Neuronal stem cell (in vitro differentiated cells): ENCODE results near the gene DNAH2.

Source experiments
- DNase-seq: peaks from one replicate; pipeline ENCODE4 v3.0.0-alpha.2; 2013; ENCODE audit warnings: low spot score
- H2AFZ ChIP-seq: one replicate; pipeline ENCODE4 v1.6.1; 2013; ENCODE audit warnings: mild to moderate bottlenecking, low read length, inconsistent platforms
- H2AK5ac ChIP-seq: 2 replicates; pipeline ENCODE4 v1.6.1; 2013; ENCODE audit warnings: low read depth, mild to moderate bottlenecking, inconsistent platforms, low read length, moderate library complexity, mixed read lengths
- H2BK120ac ChIP-seq: 2 replicates; pipeline ENCODE4 v1.6.1; 2013; ENCODE audit warnings: low read depth, mild to moderate bottlenecking, inconsistent platforms, low read length, moderate library complexity, mixed read lengths
- H2BK12ac ChIP-seq: one replicate; pipeline ENCODE4 v1.6.1; 2013; ENCODE audit warnings: low read length, inconsistent platforms
- H2BK15ac ChIP-seq: 2 replicates; pipeline ENCODE4 v1.6.1; 2013; ENCODE audit warnings: mild to moderate bottlenecking, low read length, inconsistent platforms, mixed read lengths
- H2BK5ac ChIP-seq: one replicate; pipeline ENCODE4 v1.6.1; 2013; ENCODE audit warnings: inconsistent platforms, mild to moderate bottlenecking, low read length, moderate library complexity
- H3K14ac ChIP-seq: one replicate; pipeline ENCODE4 v1.6.1; 2013; ENCODE audit warnings: low read length, inconsistent platforms
- H3K18ac ChIP-seq: 2 replicates; pipeline ENCODE4 v1.6.1; 2013; ENCODE audit warnings: low read length, inconsistent platforms
- H3K23ac ChIP-seq: 2 replicates; pipeline ENCODE4 v1.6.1; 2013; ENCODE audit warnings: low read depth, mild to moderate bottlenecking, mixed read lengths, low read length, inconsistent platforms; ENCODE audit not compliant: poor library complexity
- H3K27ac ChIP-seq: replicated peaks from 3 replicates; pipeline ENCODE4 v1.5.1; 2013; ENCODE audit warnings: low read length, inconsistent platforms
- H3K27me3 ChIP-seq, 3 experiments: 2 replicates each; pipeline ENCODE4 v1.6.1; 2013; ENCODE audit warnings: low read length in 3 of 3, mild to moderate bottlenecking in 2 of 3, inconsistent platforms in 1 of 3, low read depth in 1 of 3, mixed read lengths in 1 of 3, moderate library complexity in 1 of 3; ENCODE audit not compliant: control insufficient read depth in 3 of 3, insufficient read depth in 3 of 3
- H3K36me3 ChIP-seq, 2 donors: replicated peaks in 1 of 2; 2 replicates each; pipeline ENCODE4 v1.6.1; 2013; ENCODE audit warnings: low read length in 2 of 2; ENCODE audit not compliant: control insufficient read depth in 2 of 2, insufficient read depth in 2 of 2
- H3K4ac ChIP-seq: 2 replicates; pipeline ENCODE4 v1.6.1; 2013; ENCODE audit warnings: inconsistent platforms, mild to moderate bottlenecking, low read length, moderate library complexity
- H3K4me1 ChIP-seq, 2 donors: 1 replicate in 1 of 2; 2 replicates in 1 of 2; pipeline ENCODE4 v1.6.1; 2013; ENCODE audit warnings: low read length in 2 of 2, low read depth in 1 of 2; ENCODE audit not compliant: control insufficient read depth in 2 of 2, insufficient read depth in 1 of 2
- H3K4me2 ChIP-seq: one replicate; pipeline ENCODE4 v1.6.1; 2013; ENCODE audit warnings: mild to moderate bottlenecking, low read length, inconsistent platforms; ENCODE audit not compliant: insufficient read depth, poor library complexity, severe bottlenecking
- H3K4me3 ChIP-seq, 2 donors: 2 replicates each; pipeline ENCODE4 v1.5.1; 2013; ENCODE audit warnings: low read length in 2 of 2, mild to moderate bottlenecking in 2 of 2, inconsistent platforms in 1 of 2, moderate library complexity in 1 of 2
- H3K79me1 ChIP-seq: one replicate; pipeline ENCODE4 v1.6.1; 2013; ENCODE audit warnings: low read depth, mild to moderate bottlenecking, inconsistent platforms, low read length, moderate library complexity
- H3K9ac ChIP-seq: one replicate; pipeline ENCODE4 v1.6.1; 2013; ENCODE audit warnings: mild to moderate bottlenecking, low read depth, low read length, inconsistent platforms; ENCODE audit not compliant: poor library complexity
- H3K9me3 ChIP-seq, 2 donors: replicated peaks in 1 of 2; 2 replicates each; pipeline versions ENCODE3 to v1.6.1; 2013; ENCODE audit warnings: low read length in 2 of 2, mild to moderate bottlenecking in 2 of 2, inconsistent platforms in 1 of 2, low read depth in 1 of 2, mixed read lengths in 1 of 2, moderate library complexity in 1 of 2; ENCODE audit not compliant: control insufficient read depth in 2 of 2, insufficient read depth in 1 of 2
- H4K8ac ChIP-seq: one replicate; pipeline ENCODE4 v1.6.1; 2013; ENCODE audit warnings: low read depth, mild to moderate bottlenecking, inconsistent platforms, low read length, moderate library complexity
- H4K91ac ChIP-seq: one replicate; pipeline ENCODE4 v1.6.1; 2013; ENCODE audit warnings: low read length, low read depth, mild to moderate bottlenecking, inconsistent platforms; ENCODE audit not compliant: poor library complexity
- WGBS, 2 donors: extraction: QIAGEN DNeasy Blood & Tissue Kit; methylation state at CpG; one replicate each; pipeline ENCODE4 v1.1.7; 2013; ENCODE audit warnings: missing lambda C conversion rate in 2 of 2, mixed read lengths in 1 of 2; ENCODE audit not compliant: insufficient read length in 2 of 2, insufficient replicate concordance in 1 of 2; ENCODE audit errors: extremely low coverage in 2 of 2; 5-methylcytosine and 5-hydroxymethylcytosine counted together

DNAH2 gene

GRCh38 chr17:7854078-7854777 is 136.7 kb downstream of the DNAH2 start:
- Histone ChIP-seq H3K27ac (peak overlapping the region; percentile 78), H4K8ac (no peak overlapping the region), H3K18ac (peak overlapping the region; percentile 35), H3K4ac (no peak overlapping the region), H2AFZ (no peak overlapping the region), H3K4me2 (peak overlapping the region; percentile 55), H3K79me1 (peaks cover 8% of the 10 kb centered on the region), H3K36me3 (peaks cover 35 to 66% of the 10 kb centered on the region in 2 donors), H2AK5ac (peak overlapping the region; percentile 71), H2BK15ac (no peak overlapping the region), H3K4me1 (peaks cover 32 to 39% of the 10 kb centered on the region in 2 donors), H4K91ac (no peak overlapping the region), H3K9ac (no peak overlapping the region), H2BK120ac (no peak overlapping the region), H2BK5ac (no peak overlapping the region), H3K9me3 (no peaks in the 10 kb centered on the region), H3K23ac (no peak overlapping the region), H3K4me3 (peak overlapping the region in 1 of 2 donors; percentile 29), H3K14ac (no peak overlapping the region), H3K27me3 (peaks cover 0 to 9% (median 0%) of the 10 kb centered on the region in 3 experiments), H2BK12ac (no peak overlapping the region)
- no CpG with 5 or more reads among the region's 31 CpGs for WGBS, 2 donors
- DNase-seq: no peak

- Histone ChIP-seq H3K9ac (peak within 1 kb of the TSS; percentile 98), H3K14ac (peak within 1 kb of the TSS; percentile 92), H3K4ac (peak within 1 kb of the TSS; percentile 94), H2BK15ac (peak within 1 kb of the TSS; percentile 100), H3K9me3 (no peaks in the 10 kb centered on the region), H3K4me3 (peak within 1 kb of the TSS; percentile 63 to 93), H3K4me2 (peak within 1 kb of the TSS; percentile 100), H3K18ac (peak within 1 kb of the TSS; percentile 100), H3K79me1 (peaks cover 8% of the 10 kb centered on the region), H2BK5ac (peak within 1 kb of the TSS; percentile 92), H3K27ac (peak within 1 kb of the TSS; percentile 80), H4K91ac (peak within 1 kb of the TSS; percentile 82), H2AK5ac (peak within 1 kb of the TSS; percentile 100), H4K8ac (peak within 1 kb of the TSS; percentile 92), H2BK12ac (peak within 1 kb of the TSS; percentile 100), H3K4me1 (peaks cover 32 to 39% of the 10 kb centered on the region in 2 donors), H2AFZ (peak within 1 kb of the TSS; percentile 93), H2BK120ac (peak within 1 kb of the TSS; percentile 95), H3K27me3 (peaks cover 0 to 9% (median 0%) of the 10 kb centered on the region in 3 experiments), H3K36me3 (peaks cover 29 to 65% of the 10 kb centered on the region in 2 donors), H3K23ac (peak within 1 kb of the TSS; percentile 99)
- WGBS, 2 donors: no CpG with 5 or more reads among the region's 57 CpGs
- peak; percentile 83 for DNase-seq
These were observed 137.5 kb downstream of the DNAH2 start, which contains the start of gene TMEM88 for GRCh38 chr17:7854851-7855659. TMEM88 (plus strand) TSS chr17:7855066; CDS start chr17:7855075, 9 bp downstream.

GRCh38 chr17:7855660-7856010 is 138.1 kb downstream of the DNAH2 start:
- DNase-seq: no peak
- H3K18ac ChIP-seq: peak overlapping the region; percentile 100
- H3K4me3 ChIP-seq: peak overlapping the region; percentile 63 to 93

More at GRCh38 chr17:7855660-7856010, 138.1 kb downstream of the DNAH2 start:
- Histone ChIP-seq H3K36me3 (peaks cover 26 to 65% of the 10 kb centered on the region in 2 donors), H3K27me3 (peaks cover 0 to 9% (median 0%) of the 10 kb centered on the region in 3 experiments), H3K9me3 (no peaks in the 10 kb centered on the region), H3K79me1 (peaks cover 8% of the 10 kb centered on the region), H3K4me2 (peak overlapping the region; percentile 100), H3K4me1 (peaks cover 32 to 39% of the 10 kb centered on the region in 2 donors), H4K91ac (peak overlapping the region; percentile 82), H2AFZ (peak overlapping the region; percentile 93), H3K27ac (peak overlapping the region; percentile 80), H3K9ac (peak overlapping the region; percentile 98), H3K4ac (peak overlapping the region; percentile 94), H3K14ac (no peak overlapping the region), H4K8ac (no peak overlapping the region), H2BK15ac (peak overlapping the region; percentile 100), H3K23ac (peak overlapping the region; percentile 99), H2BK120ac (peak overlapping the region; percentile 95), H2AK5ac (peak overlapping the region; percentile 100), H2BK5ac (peak overlapping the region; percentile 92), H2BK12ac (peak overlapping the region; percentile 100)
- no CpG with 5 or more reads among the region's 15 CpGs for WGBS, 2 donors
